Thoracic aorta (tissue), 2 donors: ENCODE measurements around the gene MAP2. TPM values are rescaled to one million over a fixed set of nuclear protein-coding genes. Genes with fewer than 3 reads are reported as not detected.

Experiments
- ATAC-seq: fragments of 150-250 bp; one replicate; pipeline ENCODE4 v1.8.0; 2017; ENCODE audit warnings: low read depth; ENCODE audit not compliant: insufficient number of reproducible peaks, low FRiP score
- DNase-seq: peaks from one replicate; pipeline ENCODE4 v3.0.0-alpha.2; 2020; ENCODE audit warnings: low spot score
- H3K27ac ChIP-seq, 2 donors: fragments of 200-600 bp; sonication (generic); 1 replicate in 1 of 2; 2 replicates in 1 of 2; pipeline ENCODE4 v1.5.1; 2016; ENCODE audit warnings: mild to moderate bottlenecking in 2 of 2, moderate library complexity in 2 of 2
- H3K27me3 ChIP-seq: fragments of 200-600 bp; sonication (generic); replicated peaks from 2 replicates; pipeline ENCODE4 v1.6.0; 2016; ENCODE audit warnings: mild to moderate bottlenecking; ENCODE audit not compliant: insufficient read depth
- H3K36me3 ChIP-seq: fragments of 200-600 bp; sonication (generic); one replicate; pipeline ENCODE4 v1.5.1; 2016
- H3K4me1 ChIP-seq, 2 donors: fragments of 200-600 bp; sonication (generic); 1 replicate in 1 of 2; 2 replicates in 1 of 2; pipeline versions ENCODE4 v1.5.1 to v1.6.0; 2016; ENCODE audit warnings: low read depth in 2 of 2, mild to moderate bottlenecking in 1 of 2; ENCODE audit not compliant: control insufficient read depth in 1 of 2
- H3K4me3 ChIP-seq: fragments of 200-600 bp; sonication (generic); 2 replicates; pipeline ENCODE4 v1.5.1; 2016; ENCODE audit warnings: mild to moderate bottlenecking
- H3K9me3 ChIP-seq: fragments of 200-600 bp; sonication (generic); 2 replicates; pipeline ENCODE4 v1.5.1; 2016
- total RNA-seq, 2 donors: library from RNA; depleted of rRNA; stranded (reverse); fragments of >200 nt; gene quantifications; one replicate each; pipeline versions ENCODE4 v1.1.0 to v1.2.3, GENCODE V29; 2016
- TF ChIP-seq, protein P1 (sequence below): fragments of 200-600 bp; sonication (generic); IDR thresholded peaks from one replicate; pipeline ENCODE4 v1.5.1; 2019; ENCODE audit warnings: antibody characterized with exemption

MAP2 gene
- total RNA-seq, 2 donors from 2014 or later: 51.6 to 68.8 TPM

GRCh38 chr2:209534228-209534627, 110.4 kb downstream of the MAP2 start:
- Histone ChIP-seq H3K4me3 (no peak overlapping the region), H3K27ac (no peak overlapping the region), H3K4me1 (peaks cover 15 to 30% of the 10 kb centered on the region in 2 donors), H3K36me3 (no peaks in the 10 kb centered on the region), H3K27me3 (no peaks in the 10 kb centered on the region), H3K9me3 (no peaks in the 10 kb centered on the region)
- DNase-seq: no peak
- no peak for ATAC-seq
- TF ChIP-seq, protein P1, sequence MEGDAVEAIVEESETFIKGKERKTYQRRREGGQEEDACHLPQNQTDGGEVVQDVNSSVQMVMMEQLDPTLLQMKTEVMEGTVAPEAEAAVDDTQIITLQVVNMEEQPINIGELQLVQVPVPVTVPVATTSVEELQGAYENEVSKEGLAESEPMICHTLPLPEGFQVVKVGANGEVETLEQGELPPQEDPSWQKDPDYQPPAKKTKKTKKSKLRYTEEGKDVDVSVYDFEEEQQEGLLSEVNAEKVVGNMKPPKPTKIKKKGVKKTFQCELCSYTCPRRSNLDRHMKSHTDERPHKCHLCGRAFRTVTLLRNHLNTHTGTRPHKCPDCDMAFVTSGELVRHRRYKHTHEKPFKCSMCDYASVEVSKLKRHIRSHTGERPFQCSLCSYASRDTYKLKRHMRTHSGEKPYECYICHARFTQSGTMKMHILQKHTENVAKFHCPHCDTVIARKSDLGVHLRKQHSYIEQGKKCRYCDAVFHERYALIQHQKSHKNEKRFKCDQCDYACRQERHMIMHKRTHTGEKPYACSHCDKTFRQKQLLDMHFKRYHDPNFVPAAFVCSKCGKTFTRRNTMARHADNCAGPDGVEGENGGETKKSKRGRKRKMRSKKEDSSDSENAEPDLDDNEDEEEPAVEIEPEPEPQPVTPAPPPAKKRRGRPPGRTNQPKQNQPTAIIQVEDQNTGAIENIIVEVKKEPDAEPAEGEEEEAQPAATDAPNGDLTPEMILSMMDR: no peak

GRCh38 chr2:209536363-209536762, 112.5 kb downstream of the MAP2 start:
- no peaks in the 10 kb centered on the region for H3K9me3 ChIP-seq
- DNase-seq: no peak
- peaks cover 12 to 21% of the 10 kb centered on the region in 2 donors for H3K4me1 ChIP-seq
- H3K27me3 ChIP-seq: no peaks in the 10 kb centered on the region
- no peak overlapping the region for H3K27ac ChIP-seq
- no peak overlapping the region for H3K4me3 ChIP-seq
- TF ChIP-seq, protein P1: no peak
- no peak for ATAC-seq
- no peaks in the 10 kb centered on the region for H3K36me3 ChIP-seq

- H3K27ac ChIP-seq: no peak overlapping the region
- no peak for ATAC-seq
- H3K4me3 ChIP-seq: no peak overlapping the region
- no peaks in the 10 kb centered on the region for H3K9me3 ChIP-seq
- H3K36me3 ChIP-seq: no peaks in the 10 kb centered on the region
- H3K27me3 ChIP-seq: no peaks in the 10 kb centered on the region
- TF ChIP-seq, protein P1: no peak
- DNase-seq: no peak
- H3K4me1 ChIP-seq: no peaks in the 10 kb centered on the region
These were observed 123.9 kb downstream of the MAP2 start for GRCh38 chr2:209547726-209548125.

DNA sequence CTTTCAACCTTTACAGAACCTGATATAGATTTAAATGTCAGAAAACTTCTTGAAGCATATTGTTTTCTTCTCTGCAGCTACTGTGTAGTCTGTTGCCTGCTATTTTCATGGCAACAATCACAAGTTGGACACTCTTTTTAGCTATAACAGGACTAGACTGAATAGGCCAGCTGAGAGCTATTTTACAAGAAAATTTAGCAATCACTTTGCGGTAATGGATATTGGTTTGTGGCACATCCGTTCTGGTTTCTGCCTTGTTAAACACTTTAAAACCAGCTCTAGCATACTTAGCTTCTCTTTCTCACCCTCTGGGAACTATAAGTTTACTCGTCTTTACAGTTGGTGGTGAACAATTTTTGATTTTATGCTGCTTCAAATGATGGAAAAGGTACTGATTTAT, 125.7 kb downstream of the MAP2 start:
- H3K4me3 ChIP-seq: no peak overlapping the region
- no peak overlapping the region for H3K27ac ChIP-seq
- H3K36me3 ChIP-seq: no peaks in the 10 kb centered on the region
- H3K27me3 ChIP-seq: no peaks in the 10 kb centered on the region
- no peaks in the 10 kb centered on the region for H3K4me1 ChIP-seq
- TF ChIP-seq, protein P1: no peak
- DNase-seq (no peak), ATAC-seq (no peak)
- H3K9me3 ChIP-seq: no peaks in the 10 kb centered on the region

- TF ChIP-seq, protein P1: no peak
- Histone ChIP-seq H3K4me1 (no peaks in the 10 kb centered on the region), H3K4me3 (no peak overlapping the region), H3K36me3 (no peaks in the 10 kb centered on the region), H3K9me3 (no peaks in the 10 kb centered on the region), H3K27ac (no peak overlapping the region), H3K27me3 (no peaks in the 10 kb centered on the region)
- DNase-seq: no peak
- peak; percentile 43 for ATAC-seq
These were observed 130.1 kb downstream of the MAP2 start for GRCh38 chr2:209553913-209554312.
